Measurements from ENCODE around the gene SRM. TPM values are rescaled to one million over a fixed set of nuclear protein-coding genes. Genes with fewer than 3 reads are reported as not detected.

Gene SRM
- total and polyA plus RNA-seq, 2 experiments from 2014 or later, result 48.0 to 104 TPM

DNA sequence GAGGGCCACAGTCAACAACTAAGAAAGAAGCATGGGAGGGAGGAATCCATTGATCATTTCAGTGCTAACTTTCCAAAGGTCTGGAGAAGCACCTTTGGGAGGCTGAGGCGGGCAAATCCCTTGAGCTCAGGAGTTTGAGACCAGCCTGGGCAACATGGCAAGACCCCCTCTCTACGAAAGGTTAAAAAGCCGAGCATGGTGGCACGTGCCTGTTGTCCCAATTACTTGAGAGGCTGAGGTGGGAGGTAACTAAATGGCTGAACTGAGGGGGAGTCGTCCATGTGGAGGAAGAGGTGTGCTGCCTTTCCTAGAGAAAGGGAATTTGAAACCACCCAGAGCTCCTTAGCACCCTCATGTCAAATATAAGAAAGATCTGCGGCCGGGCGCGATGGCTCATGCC lies 29.0 kb downstream of the SRM start:
- peaks cover 41% of the 10 kb centered on the region for H3F3A ChIP-seq (ENCODE audit: insufficient read depth)
- H4K20me1 ChIP-seq (ENCODE audit: insufficient read depth), result no peaks in the 10 kb centered on the region
- no peak overlapping the region for H3K4me3 ChIP-seq
- no peak for DNase-seq
- no peaks in the 10 kb centered on the region for H3K4me1 ChIP-seq (ENCODE audit: insufficient read depth)
- no peak for TF ChIP-seq EZH2phosphoT487 (IDR thresholded peaks at IDR 0.05; ENCODE audit: insufficient read depth, low read depth)
- no peak for TF ChIP-seq EZH2 (IDR thresholded peaks at IDR 0.05; ENCODE audit: insufficient read depth, poor library complexity, severe bottlenecking)
- H3K79me2 ChIP-seq (ENCODE audit: insufficient read depth), result peaks cover 2% of the 10 kb centered on the region; the same call in 1 of the 2 replicates
- H3K27me3 ChIP-seq (replicated peaks; ENCODE audit: insufficient read depth), result no peaks in the 10 kb centered on the region
- no peak overlapping the region for H2AFZ ChIP-seq
- no peak overlapping the region for H3K4me2 ChIP-seq (ENCODE audit: unreplicated experiment)
- H3K36me3 ChIP-seq (ENCODE audit: low read depth), result peaks cover 14% of the 10 kb centered on the region
- no peak overlapping the region for H3K27ac ChIP-seq
- H3K9ac ChIP-seq, result no peak overlapping the region
- no peaks in the 10 kb centered on the region for H3K9me2 ChIP-seq (ENCODE audit: insufficient read depth)
- in situ Hi-C loops (cut with MboI), result loop anchor here (10.0 kb wide), 1 partner anchor 604 kb away; no protein-coding TSS in a partner anchor
- WGBS, 2 experiments (ENCODE audit: low coverage in 1 of 2, low lambda C conversion rate in 2 of 2, missing lambda C conversion rate in 2 of 2), result 96 to 99% methylated on average over 9 of the region's 9 CpGs
- no peaks in the 10 kb centered on the region for H3K9me3 ChIP-seq (ENCODE audit: low read depth)

DNA sequence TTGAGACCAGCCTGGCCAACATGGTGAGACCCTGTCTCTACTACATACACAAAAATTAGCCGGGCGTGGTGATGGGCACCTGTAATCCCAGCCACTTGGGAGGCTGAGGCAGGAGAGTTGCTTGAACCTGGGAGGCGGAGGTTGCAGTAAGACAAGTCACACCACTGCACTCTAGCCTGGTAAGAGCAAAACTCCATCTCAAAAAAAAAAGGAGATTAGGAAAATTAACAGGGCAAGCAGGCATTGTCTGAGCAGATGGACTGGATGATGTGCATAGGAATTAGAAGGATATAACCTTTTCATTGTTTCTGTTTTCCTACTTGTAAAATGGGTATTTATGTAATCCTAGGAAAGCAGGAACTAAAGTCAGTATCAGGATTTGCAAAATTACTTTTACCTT lies 31.8 kb downstream of the SRM start:
- Histone ChIP-seq H3K27me3 (replicated peaks; ENCODE audit: insufficient read depth) (no peaks in the 10 kb centered on the region), H3K9me3 (ENCODE audit: low read depth) (no peaks in the 10 kb centered on the region), H3K27ac (no peak overlapping the region), H3F3A (ENCODE audit: insufficient read depth) (peaks cover 52% of the 10 kb centered on the region), H3K4me3 (no peak overlapping the region), H3K9ac (no peak overlapping the region), H4K20me1 (ENCODE audit: insufficient read depth) (no peaks in the 10 kb centered on the region), H3K9me2 (ENCODE audit: insufficient read depth) (no peaks in the 10 kb centered on the region), H3K4me2 (ENCODE audit: unreplicated experiment) (no peak overlapping the region), H3K4me1 (ENCODE audit: insufficient read depth) (peaks cover 6% of the 10 kb centered on the region; the same call in 1 of the 2 replicates), H2AFZ (no peak overlapping the region), H3K36me3 (ENCODE audit: low read depth) (peaks cover 34% of the 10 kb centered on the region), H3K79me2 (ENCODE audit: insufficient read depth) (peaks cover 28% of the 10 kb centered on the region)
- WGBS, 2 experiments (ENCODE audit: low coverage in 1 of 2, low lambda C conversion rate in 2 of 2, missing lambda C conversion rate in 2 of 2), result 69 to 72% methylated on average over 3 of the region's 3 CpGs
- TF ChIP-seq EZH2 (IDR thresholded peaks at IDR 0.05; ENCODE audit: insufficient read depth, poor library complexity, severe bottlenecking) (no peak), EZH2phosphoT487 (IDR thresholded peaks at IDR 0.05; ENCODE audit: insufficient read depth, low read depth) (no peak)
- no peak for DNase-seq
- in situ Hi-C loops (cut with MboI), result no loop called here

DNA sequence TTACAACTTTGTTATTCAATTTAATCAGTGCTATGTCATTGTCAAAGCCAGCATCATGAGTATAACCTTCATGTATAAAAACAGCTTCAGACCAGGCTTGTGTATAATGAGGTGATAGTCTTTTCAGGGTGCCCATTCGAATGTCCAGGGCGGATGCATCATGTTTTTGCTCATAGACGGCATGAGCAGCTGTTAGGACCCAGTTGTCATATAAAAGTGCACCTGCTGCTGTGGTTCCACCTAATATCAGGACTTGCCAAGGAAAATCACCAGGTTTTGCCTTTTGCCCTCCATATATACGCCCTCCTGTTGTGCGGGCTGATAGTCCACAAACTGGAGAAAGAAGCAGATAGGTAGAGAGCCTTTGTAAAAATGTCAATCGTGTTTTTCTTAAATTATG lies 32.5 kb downstream of the SRM start:
- no peak for DNase-seq
- in situ Hi-C loops (cut with MboI), result no loop called here
- WGBS, 2 experiments (ENCODE audit: low coverage in 1 of 2, low lambda C conversion rate in 2 of 2, missing lambda C conversion rate in 2 of 2), result 80 to 82% methylated on average over 6 of the region's 6 CpGs
- no peak overlapping the region for H3K4me3 ChIP-seq
- peaks cover 54% of the 10 kb centered on the region for H3F3A ChIP-seq (ENCODE audit: insufficient read depth)
- H3K27me3 ChIP-seq (replicated peaks; ENCODE audit: insufficient read depth), result no peaks in the 10 kb centered on the region
- H3K4me1 ChIP-seq (ENCODE audit: insufficient read depth), result peaks cover 6% of the 10 kb centered on the region; the same call in 1 of the 2 replicates
- peaks cover 33% of the 10 kb centered on the region for H3K79me2 ChIP-seq (ENCODE audit: insufficient read depth)
- no peak overlapping the region for H3K9ac ChIP-seq
- no peak for TF ChIP-seq EZH2 (IDR thresholded peaks at IDR 0.05; ENCODE audit: insufficient read depth, poor library complexity, severe bottlenecking)
- TF ChIP-seq EZH2phosphoT487 (IDR thresholded peaks at IDR 0.05; ENCODE audit: insufficient read depth, low read depth), result no peak
- no peaks in the 10 kb centered on the region for H3K9me3 ChIP-seq (ENCODE audit: low read depth)
- H3K4me2 ChIP-seq (ENCODE audit: unreplicated experiment), result no peak overlapping the region
- H4K20me1 ChIP-seq (ENCODE audit: insufficient read depth), result no peaks in the 10 kb centered on the region
- H3K27ac ChIP-seq, result no peak overlapping the region
- H3K36me3 ChIP-seq (ENCODE audit: low read depth), result peaks cover 41% of the 10 kb centered on the region
- H2AFZ ChIP-seq, result no peak overlapping the region
- H3K9me2 ChIP-seq (ENCODE audit: insufficient read depth), result no peaks in the 10 kb centered on the region

DNA sequence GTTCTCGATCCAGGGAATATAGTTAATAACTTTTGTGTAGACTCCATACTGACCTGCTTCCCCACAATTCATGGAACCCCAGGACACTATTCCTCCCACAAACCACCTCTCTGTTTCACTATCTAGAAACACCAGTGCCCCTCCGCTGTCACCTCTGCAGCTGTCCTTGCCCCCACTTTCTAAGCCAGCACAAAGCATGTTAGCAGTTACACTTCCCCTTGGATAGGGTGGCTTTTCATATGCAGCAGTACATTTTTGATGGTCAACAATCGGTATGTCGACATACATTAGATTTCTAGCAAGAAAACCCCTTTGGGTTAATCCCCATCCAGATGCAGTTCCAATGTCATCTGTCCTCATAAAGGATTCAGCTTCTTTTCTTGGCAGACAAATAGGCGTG lies 32.9 kb downstream of the SRM start:
- no peak overlapping the region for H3K27ac ChIP-seq
- H2AFZ ChIP-seq, result no peak overlapping the region
- no peak overlapping the region for H3K4me3 ChIP-seq
- H3K9me3 ChIP-seq (ENCODE audit: low read depth), result no peaks in the 10 kb centered on the region
- no peaks in the 10 kb centered on the region for H3K9me2 ChIP-seq (ENCODE audit: insufficient read depth)
- WGBS, 2 experiments (ENCODE audit: low coverage in 1 of 2, low lambda C conversion rate in 2 of 2, missing lambda C conversion rate in 2 of 2), result 97 to 98% methylated on average over 5 of the region's 5 CpGs
- H3K9ac ChIP-seq, result no peak overlapping the region
- peaks cover 37% of the 10 kb centered on the region for H3K79me2 ChIP-seq (ENCODE audit: insufficient read depth)
- peaks cover 58% of the 10 kb centered on the region for H3F3A ChIP-seq (ENCODE audit: insufficient read depth)
- peaks cover 45% of the 10 kb centered on the region for H3K36me3 ChIP-seq (ENCODE audit: low read depth)
- H3K4me1 ChIP-seq (ENCODE audit: insufficient read depth), result peaks cover 6% of the 10 kb centered on the region; the same call in 1 of the 2 replicates
- H3K4me2 ChIP-seq (ENCODE audit: unreplicated experiment), result no peak overlapping the region
- TF ChIP-seq EZH2 (IDR thresholded peaks at IDR 0.05; ENCODE audit: insufficient read depth, poor library complexity, severe bottlenecking), result no peak
- TF ChIP-seq EZH2phosphoT487 (IDR thresholded peaks at IDR 0.05; ENCODE audit: insufficient read depth, low read depth), result no peak
- no peak for DNase-seq
- H3K27me3 ChIP-seq (replicated peaks; ENCODE audit: insufficient read depth), result no peaks in the 10 kb centered on the region
- H4K20me1 ChIP-seq (ENCODE audit: insufficient read depth), result no peaks in the 10 kb centered on the region
- in situ Hi-C loops (cut with MboI), result no loop called here

DNA sequence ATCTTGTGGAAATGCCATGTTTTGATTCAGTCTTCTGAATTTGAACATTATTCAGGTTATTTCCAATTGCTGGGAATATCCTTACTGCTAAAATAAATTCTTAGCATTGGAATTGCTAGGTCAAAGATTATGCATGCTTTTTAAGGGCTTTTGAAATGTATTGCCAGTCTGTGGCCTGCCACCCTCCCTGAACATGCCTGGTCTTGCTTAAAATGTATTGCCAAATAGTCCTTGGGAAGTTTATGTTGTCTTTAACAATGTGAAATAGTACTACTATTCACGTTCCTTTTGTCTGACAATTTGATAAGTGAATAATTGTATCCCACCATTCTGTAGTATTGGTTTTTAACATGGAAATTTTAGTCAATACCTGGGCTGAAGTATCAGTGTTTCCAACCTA lies 33.8 kb downstream of the SRM start:
- no peak overlapping the region for H3K27ac ChIP-seq

More for the DNA sequence above, 33.8 kb downstream of the SRM start:
- Histone ChIP-seq H3K9me3 (ENCODE audit: low read depth) (no peaks in the 10 kb centered on the region), H4K20me1 (ENCODE audit: insufficient read depth) (no peaks in the 10 kb centered on the region), H3K4me3 (no peak overlapping the region), H2AFZ (no peak overlapping the region), H3K79me2 (ENCODE audit: insufficient read depth) (peaks cover 45% of the 10 kb centered on the region), H3K27me3 (replicated peaks; ENCODE audit: insufficient read depth) (no peaks in the 10 kb centered on the region), H3F3A (ENCODE audit: insufficient read depth) (peaks cover 60% of the 10 kb centered on the region), H3K4me2 (ENCODE audit: unreplicated experiment) (no peak overlapping the region), H3K9me2 (ENCODE audit: insufficient read depth) (no peaks in the 10 kb centered on the region), H3K4me1 (ENCODE audit: insufficient read depth) (peaks cover 6% of the 10 kb centered on the region; the same call in 1 of the 2 replicates), H3K36me3 (ENCODE audit: low read depth) (peaks cover 54% of the 10 kb centered on the region), H3K9ac (no peak overlapping the region)
- in situ Hi-C loops (cut with MboI), result no loop called here
- no peak for DNase-seq
- WGBS, 2 experiments (ENCODE audit: low coverage in 1 of 2, low lambda C conversion rate in 2 of 2, missing lambda C conversion rate in 2 of 2), result 81 to 91% methylated on average over 1 of the region's 1 CpG
- TF ChIP-seq EZH2 (IDR thresholded peaks at IDR 0.05; ENCODE audit: insufficient read depth, poor library complexity, severe bottlenecking), result no peak
- TF ChIP-seq EZH2phosphoT487 (IDR thresholded peaks at IDR 0.05; ENCODE audit: insufficient read depth, low read depth), result no peak

All from GM23248 (cell line).